HepG2 (cell line): Measurements from ENCODE around the gene CCDC117. TPM values are rescaled to one million over a fixed set of nuclear protein-coding genes. Genes with fewer than 3 reads are reported as not detected.

Experiments used
- ATF7 ChIP-seq, 2 experiments: fragments of 450-650 bp in 1 of 2; sonication (generic) in 1 of 2; formaldehyde crosslinking in 1 of 2; IDR thresholded peaks; 2 replicates each; pipeline versions ENCODE4 v1.4.0 to v1.6.1; 2016 to 2020; ENCODE audit warnings: antibody characterized with exemption in 1 of 2, mild to moderate bottlenecking in 1 of 2, missing genetic modification reagents in 1 of 2
- CCDC6 ChIP-seq: sonication (generic); formaldehyde crosslinking; IDR thresholded peaks from 2 replicates; pipeline ENCODE4 v1.8.1; 2022; ENCODE audit warnings: mild to moderate bottlenecking, missing genetic modification reagents, moderate library complexity
- FLYWCH1 ChIP-seq: sonication (generic); formaldehyde crosslinking; IDR thresholded peaks from 2 replicates; pipeline ENCODE4 v1.8.1; 2023; ENCODE audit warnings: mild to moderate bottlenecking, missing genetic modification reagents
- NFKBIZ ChIP-seq: IDR thresholded peaks from 2 replicates; pipeline ENCODE4 v1.6.1; 2018; ENCODE audit warnings: missing genetic modification reagents, missing compliant biosample characterization
- PHF5A ChIP-seq: IDR thresholded peaks from one replicate; pipeline ENCODE4 v1.6.1; 2018; ENCODE audit warnings: low read depth, missing genetic modification reagents; ENCODE audit not compliant: unreplicated experiment
- POLR2A ChIP-seq, 2 experiments: IDR thresholded peaks; 2 replicates each; pipeline ENCODE4 v1.6.1; 2011; ENCODE audit warnings: low read depth in 2 of 2, low read length in 2 of 2, mild to moderate bottlenecking in 1 of 2, moderate library complexity in 1 of 2; ENCODE audit not compliant: insufficient read depth in 1 of 2
- ZFP41 ChIP-seq: sonication (generic); formaldehyde crosslinking; IDR thresholded peaks from 2 replicates; pipeline ENCODE4 v1.4.0; 2020; ENCODE audit warnings: mild to moderate bottlenecking, missing genetic modification reagents, borderline replicate concordance
- ZNF180 ChIP-seq: sonication (generic); formaldehyde crosslinking; IDR thresholded peaks from 2 replicates; pipeline ENCODE4 v1.4.0; 2020; ENCODE audit warnings: low read depth, missing genetic modification reagents, borderline replicate concordance
- ZNF207 ChIP-seq: fragments of 450-650 bp; IDR thresholded peaks from 2 replicates; pipeline ENCODE4 v1.6.1; 2016; ENCODE audit warnings: antibody characterized with exemption, borderline replicate concordance
- ZNF234 ChIP-seq: sonication (generic); formaldehyde crosslinking; conservative IDR thresholded peaks from 2 replicates; pipeline ENCODE4 v1.5.1; 2020; ENCODE audit warnings: mild to moderate bottlenecking, missing genetic modification reagents
- ZNF30 ChIP-seq: sonication (generic); formaldehyde crosslinking; IDR thresholded peaks from 2 replicates; pipeline ENCODE4 v1.5.0; 2020; ENCODE audit warnings: mild to moderate bottlenecking, missing genetic modification reagents
- polyA plus RNA-seq, 8 experiments: library from polyadenylated mRNA; depleted of rRNA in 3 of 8; stranded (reverse) in 7 of 8; unstranded in 1 of 8; fragments of >200 nt; fragmentation: Illumina TruSeq in 4 of 8; extraction: Trizol in 4 of 8; gene quantifications; 2 replicates each; pipeline versions ENCODE4 v1.2.1 to v1.2.3, GENCODE V29; 2011 to 2016; ENCODE audit warnings: low read depth in 4 of 8, missing spikeins in 1 of 8, mixed read lengths in 1 of 8; ENCODE audit not compliant: insufficient read depth in 1 of 8
- total RNA-seq, 5 experiments: library from RNA; depleted of rRNA; stranded (reverse); fragments of >200 nt; fragmentation: Illumina TruSeq; extraction: Trizol; gene quantifications; 2 replicates each; pipeline ENCODE4 v1.2.3, GENCODE V29; 2016; ENCODE audit warnings: low read depth in 1 of 5
- TF ChIP-seq, protein P1 (sequence below): sonication (generic); formaldehyde crosslinking; IDR thresholded peaks from 2 replicates; pipeline ENCODE4 v1.8.1; 2023; ENCODE audit warnings: missing genetic modification reagents, inconsistent platforms, borderline replicate concordance
- TF ChIP-seq, protein P2 (sequence below): sonication (generic); formaldehyde crosslinking; IDR thresholded peaks from 2 replicates; pipeline ENCODE4 v1.8.0; 2022; ENCODE audit warnings: low read depth, missing genetic modification reagents
- TF ChIP-seq, protein P3 (sequence below), 2 experiments: sonication (generic) in 1 of 2; formaldehyde crosslinking in 1 of 2; IDR thresholded peaks; 2 replicates each; pipeline versions ENCODE4 v1.6.1 to v1.9.0; 2014 to 2022; ENCODE audit warnings: antibody characterized with exemption in 1 of 2, borderline replicate concordance in 1 of 2, inconsistent platforms in 1 of 2, low read depth in 1 of 2, missing genetic modification reagents in 1 of 2
- TF ChIP-seq, protein P4 (sequence below): sonication (generic); formaldehyde crosslinking; IDR thresholded peaks from 2 replicates; pipeline ENCODE4 v1.4.0; 2020; ENCODE audit warnings: low read depth, mild to moderate bottlenecking, missing genetic modification reagents
- TF ChIP-seq, protein P5 (sequence below): sonication (generic); formaldehyde crosslinking; IDR thresholded peaks from 2 replicates; pipeline ENCODE4 v1.5.0; 2020; ENCODE audit warnings: mild to moderate bottlenecking, missing genetic modification reagents, moderate library complexity

Gene CCDC117
- total and polyA plus RNA-seq, 2 of the 13 experiments (the other 11 are each of a cell fraction or from before 2014, with no cell fraction given): 12.6 to 34.2 TPM

DNA sequence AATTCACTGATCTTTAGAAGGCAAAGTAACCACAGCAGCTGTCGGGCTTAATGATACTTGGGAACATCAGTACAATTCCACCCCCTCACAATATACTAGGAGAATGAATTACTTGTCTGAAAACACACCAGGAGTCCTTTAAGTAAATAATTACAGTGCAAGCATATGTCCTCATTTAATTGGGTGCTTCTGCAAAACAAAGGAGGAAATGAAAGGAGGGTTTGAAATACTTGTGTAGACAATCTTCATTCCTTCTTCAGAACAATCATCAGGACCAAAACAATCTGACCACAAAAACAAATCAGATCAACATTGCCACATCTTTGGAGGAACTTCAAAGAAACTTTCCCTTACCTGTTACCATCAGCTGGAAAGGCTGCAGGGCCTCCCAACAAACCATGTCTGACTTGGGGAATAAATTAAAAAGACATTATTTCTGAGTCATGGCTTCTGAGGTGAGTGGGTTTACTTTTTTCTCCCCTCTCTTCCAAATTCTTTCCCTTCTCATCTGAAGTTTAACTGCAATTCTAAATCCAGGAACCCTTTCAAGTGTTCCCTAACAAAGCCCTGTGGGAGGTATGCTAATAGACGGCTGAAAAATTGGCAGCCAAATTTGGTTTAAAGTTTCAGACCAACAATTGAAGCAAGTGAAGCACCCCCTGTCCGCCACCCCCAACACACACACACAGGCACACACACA is 12.5 kb upstream of the CCDC117 start (continued):
- TF ChIP-seq, protein P1, sequence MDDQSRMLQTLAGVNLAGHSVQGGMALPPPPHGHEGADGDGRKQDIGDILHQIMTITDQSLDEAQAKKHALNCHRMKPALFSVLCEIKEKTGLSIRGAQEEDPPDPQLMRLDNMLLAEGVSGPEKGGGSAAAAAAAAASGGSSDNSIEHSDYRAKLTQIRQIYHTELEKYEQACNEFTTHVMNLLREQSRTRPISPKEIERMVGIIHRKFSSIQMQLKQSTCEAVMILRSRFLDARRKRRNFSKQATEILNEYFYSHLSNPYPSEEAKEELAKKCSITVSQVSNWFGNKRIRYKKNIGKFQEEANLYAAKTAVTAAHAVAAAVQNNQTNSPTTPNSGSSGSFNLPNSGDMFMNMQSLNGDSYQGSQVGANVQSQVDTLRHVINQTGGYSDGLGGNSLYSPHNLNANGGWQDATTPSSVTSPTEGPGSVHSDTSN (CRISPR knock-in tag): no peak
- TF ChIP-seq PHF5A (no peak), ATF7 (IDR thresholded peaks at IDR 0.05) (no peak), ATF7 (CRISPR knock-in tag; IDR thresholded peaks at IDR 0.05) (no peak), ZNF30 (CRISPR knock-in tag) (no peak), ZNF180 (CRISPR knock-in tag) (no peak), NFKBIZ (CRISPR knock-in tag) (peak; percentile 67; the same call in 1 of the 2 replicates), CCDC6 (CRISPR knock-in tag) (0 out of 2 replicates have a peak, but pooled peaks have one; percentile 53), FLYWCH1 (CRISPR knock-in tag) (no peak), ZNF207 (no peak), ZFP41 (CRISPR knock-in tag) (no peak), POLR2A (IDR thresholded peaks at IDR 0.05; ENCODE audit: insufficient read depth in 1 of 2, low read depth in 2 of 2, low read length in 2 of 2) (no peak), ZNF234 (CRISPR knock-in tag) (no peak)
- TF ChIP-seq, protein P2, sequence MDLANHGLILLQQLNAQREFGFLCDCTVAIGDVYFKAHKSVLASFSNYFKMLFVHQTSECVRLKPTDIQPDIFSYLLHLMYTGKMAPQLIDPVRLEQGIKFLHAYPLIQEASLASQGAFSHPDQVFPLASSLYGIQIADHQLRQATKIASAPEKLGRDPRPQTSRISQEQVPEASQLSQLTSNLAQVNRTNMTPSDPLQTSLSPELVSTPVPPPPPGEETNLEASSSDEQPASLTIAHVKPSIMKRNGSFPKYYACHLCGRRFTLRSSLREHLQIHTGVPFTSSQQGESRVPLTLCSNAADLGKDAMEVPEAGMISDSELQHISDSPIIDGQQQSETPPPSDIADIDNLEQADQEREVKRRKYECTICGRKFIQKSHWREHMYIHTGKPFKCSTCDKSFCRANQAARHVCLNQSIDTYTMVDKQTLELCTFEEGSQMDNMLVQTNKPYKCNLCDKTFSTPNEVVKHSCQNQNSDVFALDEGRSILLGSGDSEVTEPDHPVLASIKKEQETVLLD: no peak
- TF ChIP-seq, protein P3, sequence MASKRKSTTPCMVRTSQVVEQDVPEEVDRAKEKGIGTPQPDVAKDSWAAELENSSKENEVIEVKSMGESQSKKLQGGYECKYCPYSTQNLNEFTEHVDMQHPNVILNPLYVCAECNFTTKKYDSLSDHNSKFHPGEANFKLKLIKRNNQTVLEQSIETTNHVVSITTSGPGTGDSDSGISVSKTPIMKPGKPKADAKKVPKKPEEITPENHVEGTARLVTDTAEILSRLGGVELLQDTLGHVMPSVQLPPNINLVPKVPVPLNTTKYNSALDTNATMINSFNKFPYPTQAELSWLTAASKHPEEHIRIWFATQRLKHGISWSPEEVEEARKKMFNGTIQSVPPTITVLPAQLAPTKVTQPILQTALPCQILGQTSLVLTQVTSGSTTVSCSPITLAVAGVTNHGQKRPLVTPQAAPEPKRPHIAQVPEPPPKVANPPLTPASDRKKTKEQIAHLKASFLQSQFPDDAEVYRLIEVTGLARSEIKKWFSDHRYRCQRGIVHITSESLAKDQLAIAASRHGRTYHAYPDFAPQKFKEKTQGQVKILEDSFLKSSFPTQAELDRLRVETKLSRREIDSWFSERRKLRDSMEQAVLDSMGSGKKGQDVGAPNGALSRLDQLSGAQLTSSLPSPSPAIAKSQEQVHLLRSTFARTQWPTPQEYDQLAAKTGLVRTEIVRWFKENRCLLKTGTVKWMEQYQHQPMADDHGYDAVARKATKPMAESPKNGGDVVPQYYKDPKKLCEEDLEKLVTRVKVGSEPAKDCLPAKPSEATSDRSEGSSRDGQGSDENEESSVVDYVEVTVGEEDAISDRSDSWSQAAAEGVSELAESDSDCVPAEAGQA (IDR thresholded peaks at IDR 0.05; ENCODE audit: low read depth): no peak
- TF ChIP-seq, protein P3 (CRISPR knock-in tag; IDR thresholded peaks at IDR 0.05; ENCODE audit: borderline replicate concordance): no peak
- TF ChIP-seq, protein P4, sequence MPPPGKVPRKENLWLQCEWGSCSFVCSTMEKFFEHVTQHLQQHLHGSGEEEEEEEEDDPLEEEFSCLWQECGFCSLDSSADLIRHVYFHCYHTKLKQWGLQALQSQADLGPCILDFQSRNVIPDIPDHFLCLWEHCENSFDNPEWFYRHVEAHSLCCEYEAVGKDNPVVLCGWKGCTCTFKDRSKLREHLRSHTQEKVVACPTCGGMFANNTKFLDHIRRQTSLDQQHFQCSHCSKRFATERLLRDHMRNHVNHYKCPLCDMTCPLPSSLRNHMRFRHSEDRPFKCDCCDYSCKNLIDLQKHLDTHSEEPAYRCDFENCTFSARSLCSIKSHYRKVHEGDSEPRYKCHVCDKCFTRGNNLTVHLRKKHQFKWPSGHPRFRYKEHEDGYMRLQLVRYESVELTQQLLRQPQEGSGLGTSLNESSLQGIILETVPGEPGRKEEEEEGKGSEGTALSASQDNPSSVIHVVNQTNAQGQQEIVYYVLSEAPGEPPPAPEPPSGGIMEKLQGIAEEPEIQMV: no peak
- TF ChIP-seq, protein P5, sequence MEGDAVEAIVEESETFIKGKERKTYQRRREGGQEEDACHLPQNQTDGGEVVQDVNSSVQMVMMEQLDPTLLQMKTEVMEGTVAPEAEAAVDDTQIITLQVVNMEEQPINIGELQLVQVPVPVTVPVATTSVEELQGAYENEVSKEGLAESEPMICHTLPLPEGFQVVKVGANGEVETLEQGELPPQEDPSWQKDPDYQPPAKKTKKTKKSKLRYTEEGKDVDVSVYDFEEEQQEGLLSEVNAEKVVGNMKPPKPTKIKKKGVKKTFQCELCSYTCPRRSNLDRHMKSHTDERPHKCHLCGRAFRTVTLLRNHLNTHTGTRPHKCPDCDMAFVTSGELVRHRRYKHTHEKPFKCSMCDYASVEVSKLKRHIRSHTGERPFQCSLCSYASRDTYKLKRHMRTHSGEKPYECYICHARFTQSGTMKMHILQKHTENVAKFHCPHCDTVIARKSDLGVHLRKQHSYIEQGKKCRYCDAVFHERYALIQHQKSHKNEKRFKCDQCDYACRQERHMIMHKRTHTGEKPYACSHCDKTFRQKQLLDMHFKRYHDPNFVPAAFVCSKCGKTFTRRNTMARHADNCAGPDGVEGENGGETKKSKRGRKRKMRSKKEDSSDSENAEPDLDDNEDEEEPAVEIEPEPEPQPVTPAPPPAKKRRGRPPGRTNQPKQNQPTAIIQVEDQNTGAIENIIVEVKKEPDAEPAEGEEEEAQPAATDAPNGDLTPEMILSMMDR: no peak
